ENCODE data around the gene MAX. TPM values are rescaled to one million over a fixed set of nuclear protein-coding genes. Genes with fewer than 3 reads are reported as not detected.

Gene MAX
- total and polyA plus RNA-seq, 10 donors, result 58.7 to 162 (median 109) TPM

GRCh38 chr14:65100922-65101541 lies 1.3 kb downstream of the MAX start:
- TF ChIP-seq CTCF (IDR thresholded peaks at IDR 0.05 in 8 of 11, conservative IDR thresholded peaks at IDR 0.05 in 3 of 11), result no peak
- TF ChIP-seq POLR2A (IDR thresholded peaks at IDR 0.05), result no peak
- no peak for TF ChIP-seq POLR2AphosphoS5 (IDR thresholded peaks at IDR 0.05)
- Histone ChIP-seq H3K9me3 (no peaks in the 10 kb centered on the region), H3K36me3 (peaks cover 0 to 31% (median under 1%) of the 10 kb centered on the region in 6 donors), H3K27me3 (replicated peaks in 1 of 7) (no peaks in the 10 kb centered on the region), H3K4me3 (peak overlapping the region; percentile 69 to 96 (median 91)), H3K4me1 (peaks cover 48 to 65% (median 59%) of the 10 kb centered on the region in 6 donors), H3K27ac (peak overlapping the region; percentile 94 to 99 (median 99))
- intact Hi-C loops (cut with DNase I; ENCODE audit: low total_unique reads), result no loop called here
- 1 to 5% (median 3%) methylated on average over 6 of the region's 6 CpGs for WGBS, 5 donors
- DNase-seq, result no peak

DNA sequence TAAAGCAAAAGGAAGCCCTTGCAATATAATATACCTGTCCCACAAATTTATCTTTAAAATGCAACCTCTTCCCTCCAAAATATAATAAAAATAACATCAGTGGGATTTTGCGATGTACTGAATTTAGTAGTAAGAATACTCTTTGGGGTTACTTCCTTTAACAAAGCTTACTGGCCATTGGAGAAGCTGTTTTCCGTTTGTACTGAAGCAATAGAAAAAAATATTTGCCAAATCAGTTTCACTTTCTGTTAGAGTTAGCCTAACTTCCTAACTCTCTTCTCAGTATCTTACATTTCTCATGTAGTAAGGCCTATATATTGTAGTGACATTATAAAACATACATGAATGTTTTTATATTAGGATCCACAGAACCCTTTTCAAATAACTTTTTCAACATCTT lies 3.7 kb downstream of the MAX start:
- H3K4me1 ChIP-seq, result peaks cover 53 to 88% (median 81%) of the 10 kb centered on the region in 6 donors
- no peak for DNase-seq
- peak overlapping the region; percentile 39 to 99 (median 81) for H3K27ac ChIP-seq
- intact Hi-C loops (cut with DNase I; ENCODE audit: low total_unique reads), result loop anchor here (10.0 kb wide), 1 partner anchor 114 kb away; the partner anchor contains the start of gene FNTB
- peak overlapping the region in 6 of 8 donors; percentile 6 to 57 (median 20) for H3K4me3 ChIP-seq
- no peak for TF ChIP-seq POLR2A (IDR thresholded peaks at IDR 0.05)
- TF ChIP-seq POLR2AphosphoS5 (IDR thresholded peaks at IDR 0.05), result no peak
- no peak for TF ChIP-seq CTCF (IDR thresholded peaks at IDR 0.05 in 8 of 11, conservative IDR thresholded peaks at IDR 0.05 in 3 of 11)
- H3K9me3 ChIP-seq, result no peaks in the 10 kb centered on the region
- WGBS, 5 donors, result 0 to 5% (median 0%) methylated on average over 2 of the region's 2 CpGs
- peaks cover 0 to 56% (median 19%) of the 10 kb centered on the region in 6 donors for H3K36me3 ChIP-seq
- H3K27me3 ChIP-seq (replicated peaks in 1 of 7), result no peaks in the 10 kb centered on the region

DNA sequence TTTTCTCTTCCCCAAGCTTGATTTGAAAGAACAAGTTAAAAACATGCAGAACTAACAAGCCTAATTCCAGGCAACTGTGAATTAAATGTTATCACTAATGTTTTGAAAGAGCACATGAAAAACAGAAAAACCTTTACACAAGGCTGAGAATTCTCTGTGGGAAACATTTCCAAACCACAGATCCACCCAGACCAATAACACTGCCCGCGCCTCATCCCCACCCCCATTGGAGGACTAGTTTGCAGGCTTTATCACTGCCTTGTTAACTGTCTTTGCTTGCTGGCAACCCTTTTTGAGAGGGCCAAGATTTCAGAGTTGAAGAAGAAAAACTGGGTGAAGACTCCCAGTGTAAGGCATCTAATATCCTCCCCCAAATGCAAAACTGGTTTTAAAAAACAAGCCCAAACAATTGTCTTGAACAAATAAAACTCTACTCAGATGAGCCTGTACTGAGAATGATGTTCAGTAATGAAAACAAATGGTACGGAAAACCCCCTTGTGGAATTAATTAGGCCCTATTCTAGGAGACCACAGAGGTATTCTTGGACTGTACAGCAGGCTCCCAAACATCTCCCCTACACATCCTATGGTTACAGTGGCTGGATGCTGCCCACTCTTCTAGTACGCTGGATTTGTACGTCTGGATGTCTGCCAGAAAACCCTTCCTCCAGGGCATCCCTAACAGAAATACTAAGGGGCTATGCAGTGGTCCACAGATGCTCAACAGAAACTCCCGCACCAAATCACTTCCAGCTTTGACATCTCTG lies 5.8 kb downstream of the MAX start:
- 57 to 84% (median 73%) methylated on average over 6 of the region's 6 CpGs for WGBS, 5 donors
- H3K27ac ChIP-seq, result peak overlapping the region in 6 of 8 donors; percentile 9 to 99 (median 36)
- intact Hi-C loops (cut with DNase I; ENCODE audit: low total_unique reads), result loop anchor here (10.0 kb wide), 1 partner anchor 112 kb away; the partner anchor contains the start of gene FNTB
- no peaks in the 10 kb centered on the region for H3K9me3 ChIP-seq
- no peak for DNase-seq
- peaks cover 47 to 88% (median 79%) of the 10 kb centered on the region in 6 donors for H3K4me1 ChIP-seq
- no peak overlapping the region for H3K4me3 ChIP-seq
- H3K36me3 ChIP-seq, result peaks cover 7 to 77% (median 40%) of the 10 kb centered on the region in 6 donors
- H3K27me3 ChIP-seq (replicated peaks in 1 of 7), result no peaks in the 10 kb centered on the region
- TF ChIP-seq POLR2AphosphoS5 (IDR thresholded peaks at IDR 0.05), result no peak

DNA sequence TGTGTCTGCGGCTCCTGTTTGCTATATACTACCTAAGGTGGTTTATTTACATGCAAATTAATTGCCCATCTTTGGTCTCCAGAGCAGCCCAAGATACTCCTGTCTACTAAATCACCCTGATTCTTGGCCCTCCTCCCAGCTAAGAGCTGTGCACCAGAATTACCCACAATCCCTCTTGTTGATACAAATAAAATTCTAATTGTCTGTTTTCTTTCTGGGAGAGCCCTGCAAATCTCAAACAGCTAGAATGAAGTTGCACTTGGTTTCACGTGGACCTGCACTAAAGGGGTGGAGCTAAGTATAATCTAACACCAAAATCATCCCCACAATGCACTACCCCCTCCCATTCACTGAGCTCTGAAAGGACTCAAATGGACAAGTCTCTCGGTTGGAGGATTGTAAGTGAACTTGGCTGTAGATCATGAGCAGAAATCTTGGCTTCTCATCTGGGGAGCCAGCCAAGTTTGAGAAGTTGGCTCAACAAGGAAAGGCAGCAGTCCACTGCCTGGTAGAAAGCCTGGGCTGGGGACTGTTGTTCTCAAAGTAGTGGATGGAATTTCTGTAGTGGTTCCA lies 6.6 kb downstream of the MAX start:
- no peak overlapping the region for H3K4me3 ChIP-seq
- 60 to 76% (median 72%) methylated on average over 3 of the region's 3 CpGs for WGBS, 5 donors
- H3K4me1 ChIP-seq, result peaks cover 43 to 89% (median 77%) of the 10 kb centered on the region in 6 donors
- TF ChIP-seq POLR2AphosphoS5 (IDR thresholded peaks at IDR 0.05) (peak in 1 of 3 donors; percentile 14), POLR2A (IDR thresholded peaks at IDR 0.05) (no peak)
- H3K27me3 ChIP-seq (replicated peaks in 1 of 7), result no peaks in the 10 kb centered on the region
- DNase-seq, result no peak
- intact Hi-C loops (cut with DNase I; ENCODE audit: low total_unique reads), result loop anchor here (10.0 kb wide), 1 partner anchor 111 kb away; the partner anchor contains the start of gene FNTB
- peak overlapping the region in 5 of 8 donors; percentile 9 to 99 (median 27) for H3K27ac ChIP-seq
- H3K9me3 ChIP-seq, result no peaks in the 10 kb centered on the region
- peaks cover 7 to 85% (median 48%) of the 10 kb centered on the region in 6 donors for H3K36me3 ChIP-seq
